Amygdala (tissue), 56 donors: ENCODE measurements around the gene LCLAT1.
"Not testable (repeated sequence)": the region's sequence is repeated elsewhere in the genome, so short reads cannot be mapped to it uniquely, and the experiment has no call there.

ENCODE experiments used
- DNase-seq, 56 donors: peaks; one replicate each; lab custom pipeline; 2025; lab: John Stamatoyannopoulos, UW

The LCLAT1 gene

DNA sequence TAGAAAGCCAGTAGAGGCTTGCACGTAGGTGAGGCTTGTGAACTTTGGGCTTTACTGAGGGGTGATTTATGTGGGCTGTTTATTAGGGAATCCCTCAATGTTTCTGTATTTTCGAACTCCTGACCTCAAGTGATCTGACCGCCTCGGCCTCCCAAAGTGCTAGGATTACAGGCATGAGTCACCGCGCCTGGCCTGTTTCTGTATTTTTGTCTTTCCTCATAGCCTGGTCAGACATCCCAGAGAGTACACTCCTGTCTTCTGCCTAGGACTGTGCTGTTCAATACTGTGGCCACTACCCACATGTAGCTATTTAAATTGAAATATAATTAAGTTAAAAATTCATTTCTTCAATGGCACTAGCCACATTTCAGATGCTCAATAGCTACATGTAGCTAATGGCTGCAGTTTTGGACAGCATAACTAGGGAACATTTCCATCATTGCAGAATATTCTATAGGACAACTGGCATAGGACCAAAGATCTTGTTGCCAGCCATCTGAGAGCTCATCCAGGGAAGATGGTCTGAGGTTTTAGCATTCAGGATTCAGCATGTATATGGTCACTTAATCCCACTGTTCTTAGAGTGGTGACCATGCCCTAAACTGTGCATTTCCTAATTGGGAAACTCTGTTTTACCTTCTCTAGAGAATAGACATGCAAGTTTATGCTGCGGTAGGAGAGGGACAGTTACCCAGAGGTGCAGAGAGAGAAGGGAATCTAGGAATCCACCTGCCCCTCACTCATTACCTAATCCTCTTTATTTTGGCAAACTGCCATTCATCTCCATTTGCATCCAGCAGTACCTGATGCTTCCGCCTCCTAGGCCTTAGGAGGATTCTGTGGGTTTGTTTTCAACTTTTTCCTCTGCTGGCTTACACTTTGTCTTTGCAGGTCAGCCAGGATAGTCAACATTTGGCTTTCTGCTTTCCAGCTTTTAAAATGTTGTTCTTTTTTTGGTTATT is 64.4 kb downstream of the LCLAT1 start:
- DNase-seq = no peak

DNA sequence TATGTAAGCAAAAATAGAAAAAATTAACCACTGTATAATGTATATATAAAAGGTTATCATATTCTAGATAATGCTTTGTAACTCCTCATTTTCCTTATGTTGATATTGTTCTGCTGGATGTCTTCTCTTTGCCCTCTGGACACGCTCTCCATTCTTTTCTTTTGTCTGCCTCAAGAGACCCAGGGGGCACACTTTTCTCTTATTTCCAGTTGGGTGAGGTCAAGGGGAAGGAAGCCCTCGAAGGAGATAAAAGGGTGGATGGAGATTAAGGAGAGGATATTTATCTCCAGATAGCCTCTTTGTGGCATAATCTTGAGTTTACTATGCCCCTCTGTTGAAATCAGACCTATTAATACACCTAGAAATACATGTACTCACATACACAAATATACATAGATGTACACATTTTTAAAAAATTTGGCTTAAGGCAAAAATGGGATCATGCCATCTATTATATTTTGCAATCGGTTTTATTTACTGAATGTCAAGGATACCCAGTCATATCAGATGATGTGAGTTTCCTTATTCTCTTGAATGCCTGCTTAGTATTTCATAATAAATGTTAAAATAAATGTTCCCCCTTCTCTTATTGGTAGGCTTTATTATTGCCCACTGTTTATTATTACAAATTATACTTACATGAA is 65.3 kb downstream of the LCLAT1 start:
- no peak for DNase-seq

- DNase-seq = not testable (repeated sequence)
These were observed 66.6 kb downstream of the LCLAT1 start for GRCh38 chr2:30513649-30514048.

DNA sequence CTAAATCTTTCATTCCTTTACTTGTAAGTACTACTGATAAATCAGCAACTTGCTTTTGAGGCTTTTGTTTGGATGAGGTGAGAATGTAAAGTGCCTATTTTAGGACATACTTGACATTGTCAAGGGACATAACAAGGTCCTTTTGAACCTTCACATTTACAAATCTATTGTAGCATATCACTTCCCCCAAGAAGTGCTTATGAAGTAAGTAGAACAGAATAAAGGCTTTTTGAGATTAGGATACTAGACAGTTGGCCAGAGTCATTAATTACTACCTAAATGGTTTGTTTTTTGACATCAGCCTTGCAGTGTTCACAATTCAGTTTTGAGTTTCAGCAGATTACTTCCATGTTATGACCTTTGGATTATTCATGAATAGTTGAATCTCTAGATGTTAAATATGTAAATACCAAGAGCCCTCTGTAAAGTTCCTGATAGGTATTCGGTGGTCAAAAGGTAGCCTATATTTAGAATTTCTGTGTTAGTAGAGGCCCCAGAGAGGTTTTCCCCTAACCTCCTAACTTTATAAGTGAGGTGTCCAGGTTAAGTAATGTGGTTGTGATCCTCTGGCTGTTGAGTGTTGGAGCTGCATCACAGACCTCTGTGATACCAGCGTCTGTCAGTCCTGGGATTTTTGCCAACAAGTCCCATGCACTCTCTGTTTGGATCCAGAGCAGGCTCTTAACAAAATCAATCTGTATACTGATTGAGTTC is 67.2 kb downstream of the LCLAT1 start:
- no peak for DNase-seq

GRCh38 chr2:30514848-30515435 is 67.9 kb downstream of the LCLAT1 start:
- DNase-seq = no peak

GRCh38 chr2:30516166-30516565 is 69.1 kb downstream of the LCLAT1 start:
- DNase-seq = no peak

DNA sequence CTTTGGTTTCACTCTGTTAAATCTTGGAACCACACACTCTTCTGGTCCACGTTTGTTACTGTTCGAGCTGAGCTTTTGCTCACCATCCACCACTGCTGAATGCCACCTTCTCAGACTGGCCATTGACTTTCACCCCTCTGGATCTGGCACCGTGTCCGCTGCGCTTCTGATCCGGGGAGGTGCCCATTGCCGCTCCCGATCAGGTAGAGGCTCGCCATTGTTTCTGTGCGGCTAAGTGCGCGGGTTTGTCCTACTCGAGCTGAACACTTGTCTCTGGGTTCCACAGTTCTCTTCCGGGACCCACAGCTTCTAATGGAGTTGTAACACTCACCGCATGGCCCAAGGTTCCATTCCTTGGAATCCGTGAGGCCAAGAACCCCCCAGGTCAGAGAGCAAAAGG is 72.8 kb downstream of the LCLAT1 start:
- no peak for DNase-seq

DNA sequence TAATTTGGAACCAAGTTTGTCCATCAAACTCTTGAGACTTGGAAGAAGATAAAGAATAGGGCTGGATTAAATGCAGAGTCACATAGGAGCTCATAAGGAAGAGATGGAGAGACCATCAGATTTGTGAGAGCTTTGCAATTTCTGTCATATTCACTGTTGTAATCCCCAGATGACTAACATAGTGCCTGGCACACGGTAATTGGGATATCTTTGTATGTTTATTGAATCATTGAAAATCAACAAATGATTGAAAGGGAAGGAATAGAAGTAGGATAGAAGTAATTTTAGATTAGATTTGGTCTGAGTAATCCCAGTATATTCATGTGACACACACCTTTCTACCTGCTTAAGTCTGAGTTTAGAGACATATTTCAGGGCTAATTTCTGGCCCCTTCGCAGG is 75.4 kb downstream of the LCLAT1 start:
- DNase-seq = no peak

DNA sequence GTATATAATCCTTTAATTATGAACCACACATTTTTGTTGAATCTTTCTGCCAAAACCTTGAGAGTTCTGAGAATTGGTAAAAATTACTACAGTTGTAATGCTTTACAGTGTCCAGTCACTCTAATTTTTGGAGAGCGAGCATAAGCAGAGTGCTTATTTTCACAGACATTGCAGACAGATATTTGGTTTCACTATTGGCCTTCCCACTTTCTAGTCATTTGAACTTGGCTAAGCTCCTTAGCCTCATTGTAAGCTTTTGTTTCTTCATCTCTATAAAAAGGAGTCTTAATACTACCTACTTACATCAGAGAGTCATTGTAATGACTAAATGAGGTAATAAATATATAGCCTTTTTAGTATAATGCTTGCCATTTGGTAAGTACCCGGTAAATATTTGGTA is 80.4 kb downstream of the LCLAT1 start:
- no peak for DNase-seq

DNA sequence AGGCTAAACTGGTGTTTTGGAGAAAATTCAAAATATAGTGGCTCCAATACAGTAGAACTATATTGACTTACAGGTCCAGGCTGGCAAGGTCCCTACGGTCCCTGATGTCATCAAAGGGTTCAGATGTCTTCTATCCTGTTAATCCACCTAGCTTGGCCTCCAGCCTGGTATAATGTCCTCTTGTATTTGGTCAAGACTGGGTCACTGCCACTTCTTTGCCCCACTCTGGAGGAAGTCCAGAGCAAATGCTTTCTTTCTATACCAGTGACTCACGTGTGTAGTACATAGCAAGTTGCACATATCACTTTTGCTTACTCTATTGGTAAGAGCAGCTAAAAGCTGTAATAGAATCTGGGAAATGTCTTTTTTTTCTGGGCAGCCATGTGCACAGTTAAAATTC is 80.8 kb downstream of the LCLAT1 start:
- DNase-seq = no peak

DNA sequence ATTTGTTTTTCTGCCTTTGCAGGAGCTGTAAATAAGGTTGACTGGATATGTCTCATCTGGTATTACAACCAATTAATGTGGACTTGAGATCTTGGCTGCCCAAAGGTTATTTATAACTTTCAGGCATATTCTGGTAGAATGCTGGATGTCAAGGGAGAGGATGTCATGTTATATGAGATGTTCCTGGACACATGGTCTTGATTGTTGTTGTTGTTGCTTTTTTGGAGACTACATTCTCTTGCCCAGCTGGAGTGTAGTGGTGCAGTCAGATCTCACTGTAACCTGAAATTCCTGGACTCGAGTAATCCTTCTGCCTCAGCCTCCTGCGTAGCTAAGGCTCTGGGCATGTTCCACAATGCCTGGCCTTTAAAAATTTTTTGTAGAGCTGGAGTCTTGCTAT is 83.3 kb downstream of the LCLAT1 start:
- no peak for DNase-seq

DNA sequence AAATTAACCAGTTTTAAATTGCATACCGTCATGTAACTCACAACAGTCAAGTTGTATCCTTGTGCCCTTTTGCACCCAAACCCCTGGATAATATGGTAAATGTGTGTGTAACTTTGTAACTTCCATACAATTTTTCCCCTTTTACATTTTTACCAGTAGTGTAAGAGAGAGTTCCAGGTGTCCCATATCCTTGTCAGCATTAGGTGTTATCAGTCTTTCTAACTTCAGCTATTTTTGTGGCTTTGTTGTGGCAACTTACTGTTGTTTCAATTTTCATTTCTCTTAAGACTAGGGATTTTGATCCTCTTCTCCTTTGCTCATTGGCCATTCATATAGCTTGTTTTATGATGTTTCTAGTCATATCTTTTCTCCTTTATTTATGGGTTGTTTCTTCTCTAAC is 94.6 kb downstream of the LCLAT1 start:
- DNase-seq = no peak

GRCh38 chr2:30545875-30546274 is 98.8 kb downstream of the LCLAT1 start:
- DNase-seq = no peak

DNA sequence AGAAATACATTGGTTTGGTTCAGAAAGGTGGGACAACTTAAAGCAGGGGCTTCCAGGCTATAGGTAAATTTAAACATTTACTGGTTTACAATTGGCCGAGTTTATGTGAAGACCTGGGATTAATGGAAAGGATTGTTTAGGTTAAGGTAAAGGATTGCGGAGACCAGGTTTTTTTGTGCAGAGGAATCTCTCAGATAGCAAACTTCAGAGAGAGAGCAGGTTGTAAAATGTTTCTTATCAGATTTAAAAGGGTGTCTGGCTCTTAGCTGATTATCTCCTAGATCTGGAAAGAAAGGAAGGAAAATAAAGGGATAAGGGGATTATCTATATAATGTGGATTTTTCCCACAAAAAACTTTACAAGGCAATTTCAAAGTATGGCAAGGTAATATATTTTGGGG is 101.3 kb downstream of the LCLAT1 start:
- DNase-seq = no peak

DNA sequence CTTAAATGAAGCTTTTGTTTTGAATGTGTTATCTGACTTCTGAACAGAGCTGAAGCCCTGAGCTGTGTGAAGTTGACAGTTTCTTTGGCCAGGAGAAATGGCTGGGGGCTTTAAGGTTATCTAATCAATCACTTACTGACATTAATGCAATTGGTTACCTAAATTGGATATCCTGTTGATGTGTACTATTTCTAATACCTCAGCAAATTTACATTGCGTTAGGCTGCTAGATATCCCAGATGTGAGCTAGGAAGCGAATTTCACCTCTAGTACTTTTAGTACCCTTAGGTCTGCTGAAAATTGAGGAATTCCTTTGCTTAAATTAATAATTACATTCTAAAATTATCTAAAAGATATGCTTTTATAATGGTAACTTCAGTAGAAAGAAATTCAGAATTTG is 102.0 kb downstream of the LCLAT1 start:
- no peak for DNase-seq

DNA sequence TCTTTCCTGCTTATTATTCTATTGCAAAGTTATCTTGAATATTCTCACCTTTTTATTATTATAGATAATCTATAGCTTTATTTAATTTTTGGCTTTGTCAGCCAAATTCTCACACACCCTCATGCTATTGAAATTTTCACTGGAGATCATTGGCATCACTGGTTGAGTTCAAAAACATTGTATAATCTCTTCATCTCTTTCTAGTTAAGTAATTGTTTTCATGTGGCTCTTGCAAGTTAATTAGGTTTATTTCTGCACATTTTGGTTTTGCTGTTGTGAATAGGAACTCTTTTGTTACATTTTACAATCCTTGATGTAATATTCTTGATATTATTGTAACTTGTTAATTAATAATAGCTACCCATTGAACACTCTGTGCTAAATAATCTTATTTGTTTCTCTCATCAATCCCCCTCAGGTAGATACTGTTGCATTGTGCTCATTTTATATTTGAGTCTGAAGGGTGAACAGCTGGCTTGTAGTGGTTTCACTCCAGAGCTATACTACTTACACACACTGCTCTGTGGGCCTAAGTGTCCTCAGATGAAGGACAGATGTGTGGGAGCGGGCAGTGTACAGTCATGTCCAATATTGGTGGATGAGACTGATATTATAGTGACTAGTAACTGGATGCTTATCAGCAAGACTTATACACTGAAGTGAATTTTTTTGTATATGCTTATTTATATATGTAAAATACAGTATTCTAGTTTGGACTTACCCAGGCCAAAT is 112.7 kb downstream of the LCLAT1 start:
- no peak for DNase-seq

DNA sequence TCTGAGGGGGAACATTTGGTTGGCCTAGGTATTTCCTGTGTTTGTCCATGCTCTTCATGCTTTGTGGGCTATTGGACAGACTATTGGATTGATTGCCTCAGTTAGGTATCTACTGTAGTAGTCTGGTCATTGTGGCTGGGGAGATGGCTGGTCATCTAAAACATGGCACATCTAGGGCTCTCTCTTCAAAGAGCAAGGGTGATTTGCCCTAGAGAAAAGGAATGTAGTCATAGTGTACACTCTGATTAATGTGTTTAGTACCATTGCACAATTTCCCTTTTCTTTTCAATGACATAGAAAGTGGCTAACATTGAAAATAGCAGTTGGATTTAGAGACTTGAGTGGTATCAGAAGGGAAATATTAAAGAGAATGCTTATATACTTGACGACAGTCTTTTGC is 114.3 kb downstream of the LCLAT1 start:
- no peak for DNase-seq

DNA sequence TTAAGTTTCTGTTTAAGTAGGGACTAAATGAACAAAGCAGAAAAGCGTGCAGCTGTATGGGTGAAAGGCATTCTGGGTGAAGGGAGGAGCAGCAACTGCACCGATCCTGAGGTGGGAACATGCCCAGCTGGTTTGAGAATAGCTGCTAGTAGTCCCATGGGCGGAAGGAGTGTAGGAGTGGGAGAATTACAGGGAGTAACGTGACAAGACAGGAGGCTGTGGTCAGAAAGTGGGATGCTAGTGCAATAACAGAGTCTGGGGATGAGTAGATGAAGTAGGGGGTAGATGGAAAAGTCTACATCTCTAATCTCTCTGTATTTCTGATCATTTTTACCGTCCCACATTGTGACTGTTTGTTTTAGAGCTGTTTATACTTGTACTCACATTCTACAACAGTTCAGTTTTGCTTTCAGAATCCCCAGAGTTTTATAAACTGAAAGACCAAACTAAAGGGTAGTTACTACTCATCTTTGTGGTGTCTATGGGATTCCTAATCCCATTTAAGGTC is 118.9 kb downstream of the LCLAT1 start:
- DNase-seq = no peak

- DNase-seq = no peak
These were observed 119.6 kb downstream of the LCLAT1 start for GRCh38 chr2:30566631-30567030.

DNA sequence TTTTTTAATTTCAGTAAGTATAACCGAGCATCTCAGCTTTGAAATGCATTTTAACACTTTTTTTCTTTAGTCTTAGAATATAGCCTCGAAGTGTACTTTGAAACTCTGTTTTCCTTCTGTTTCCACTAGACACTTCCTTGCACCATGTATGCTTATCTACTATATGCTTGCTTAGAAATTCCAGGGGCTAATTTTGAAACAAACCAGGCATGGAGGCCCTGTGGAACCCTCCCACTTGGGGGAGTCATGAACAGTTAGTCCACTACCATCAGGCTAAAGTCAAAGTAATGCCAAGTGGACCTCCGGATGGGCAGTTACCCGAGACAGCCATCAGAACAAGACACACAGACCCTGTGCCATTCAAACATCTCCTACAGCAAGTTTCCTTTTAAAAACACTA is 120.3 kb downstream of the LCLAT1 start:
- no peak for DNase-seq
